PFSK-1 (cell line): ENCODE results near the gene SLC25A47.

Experiments
- FOXP2 ChIP-seq: optimal IDR thresholded peaks from 2 replicates; pipeline ENCODE3; 2011; ENCODE audit warnings: borderline replicate concordance, control low read depth, inconsistent platforms; ENCODE audit not compliant: insufficient read depth; ENCODE audit errors: extremely low read length, extremely low read depth
- POLR2AphosphoS5 ChIP-seq: IDR thresholded peaks from 2 replicates; pipeline ENCODE4 v1.6.1; 2012; ENCODE audit warnings: low read depth, mild to moderate bottlenecking, control low read depth, low read length, moderate library complexity
- REST ChIP-seq, 2 experiments: IDR thresholded peaks; 2 replicates each; pipeline versions ENCODE4 v1.6.1 to v1.8.0; 2011 to 2012; ENCODE audit warnings: low read depth in 2 of 2, low read length in 2 of 2, control low read depth in 1 of 2, inconsistent platforms in 1 of 2, mild to moderate bottlenecking in 1 of 2, moderate library complexity in 1 of 2; ENCODE audit not compliant: insufficient read depth in 1 of 2
- SIN3A ChIP-seq: IDR thresholded peaks from 2 replicates; pipeline ENCODE4 v1.6.1; 2012; ENCODE audit warnings: mild to moderate bottlenecking, low read length, moderate library complexity, borderline replicate concordance; ENCODE audit not compliant: insufficient read depth
- TAF1 ChIP-seq: IDR thresholded peaks from 2 replicates; pipeline ENCODE4 v1.6.1; 2012; ENCODE audit warnings: low read length, control low read depth, borderline replicate concordance; ENCODE audit not compliant: insufficient read depth

Gene SLC25A47

GRCh38 chr14:100279133-100279532 lies 44.0 kb upstream of the SLC25A47 start:
- TF ChIP-seq POLR2AphosphoS5 (no peak), TAF1 (no peak), REST (IDR thresholded peaks at IDR 0.05; ENCODE audit: insufficient read depth in 1 of 2, low read depth in 2 of 2, low read length in 2 of 2) (no peak), FOXP2 (no peak), SIN3A (no peak)

- TF ChIP-seq POLR2AphosphoS5 (no peak), SIN3A (no peak)
Measured at GRCh38 chr14:100279563-100279962, 43.6 kb upstream of the SLC25A47 start.

GRCh38 chr14:100281286-100282082 lies 41.7 kb upstream of the SLC25A47 start:
- TF ChIP-seq POLR2AphosphoS5 (no peak), REST (IDR thresholded peaks at IDR 0.05; ENCODE audit: insufficient read depth in 1 of 2, low read depth in 2 of 2, low read length in 2 of 2) (no peak), SIN3A (no peak), FOXP2 (no peak), TAF1 (no peak)

GRCh38 chr14:100282083-100282350 lies 41.1 kb upstream of the SLC25A47 start:
- TF ChIP-seq REST (IDR thresholded peaks at IDR 0.05; ENCODE audit: insufficient read depth in 1 of 2, low read depth in 2 of 2, low read length in 2 of 2) (no peak), FOXP2 (no peak), SIN3A (no peak), TAF1 (no peak), POLR2AphosphoS5 (no peak)

GRCh38 chr14:100282766-100283419 lies 40.2 kb upstream of the SLC25A47 start:
- no peak for TF ChIP-seq SIN3A

- TF ChIP-seq POLR2AphosphoS5 (no peak), TAF1 (no peak), FOXP2 (no peak), REST (IDR thresholded peaks at IDR 0.05; ENCODE audit: insufficient read depth in 1 of 2, low read depth in 2 of 2, low read length in 2 of 2) (no peak), SIN3A (no peak)
Measured at GRCh38 chr14:100283984-100284881, 38.9 kb upstream of the SLC25A47 start.
